NCI-H2107 treated with DMSO at 0.1 percent for 48 hours (cell line): ENCODE measurements around the gene ATP6AP1.
"Not testable (repeated sequence)": the region's sequence is repeated elsewhere in the genome, so short reads cannot be mapped to it uniquely, and the experiment has no call there.

ENCODE experiments used
- DNase-seq: peaks from one replicate; lab custom pipeline; 2025; ENCODE audit not compliant: unreplicated experiment; lab: John Stamatoyannopoulos, UW

The ATP6AP1 gene, protein sequence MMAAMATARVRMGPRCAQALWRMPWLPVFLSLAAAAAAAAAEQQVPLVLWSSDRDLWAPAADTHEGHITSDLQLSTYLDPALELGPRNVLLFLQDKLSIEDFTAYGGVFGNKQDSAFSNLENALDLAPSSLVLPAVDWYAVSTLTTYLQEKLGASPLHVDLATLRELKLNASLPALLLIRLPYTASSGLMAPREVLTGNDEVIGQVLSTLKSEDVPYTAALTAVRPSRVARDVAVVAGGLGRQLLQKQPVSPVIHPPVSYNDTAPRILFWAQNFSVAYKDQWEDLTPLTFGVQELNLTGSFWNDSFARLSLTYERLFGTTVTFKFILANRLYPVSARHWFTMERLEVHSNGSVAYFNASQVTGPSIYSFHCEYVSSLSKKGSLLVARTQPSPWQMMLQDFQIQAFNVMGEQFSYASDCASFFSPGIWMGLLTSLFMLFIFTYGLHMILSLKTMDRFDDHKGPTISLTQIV

DNA sequence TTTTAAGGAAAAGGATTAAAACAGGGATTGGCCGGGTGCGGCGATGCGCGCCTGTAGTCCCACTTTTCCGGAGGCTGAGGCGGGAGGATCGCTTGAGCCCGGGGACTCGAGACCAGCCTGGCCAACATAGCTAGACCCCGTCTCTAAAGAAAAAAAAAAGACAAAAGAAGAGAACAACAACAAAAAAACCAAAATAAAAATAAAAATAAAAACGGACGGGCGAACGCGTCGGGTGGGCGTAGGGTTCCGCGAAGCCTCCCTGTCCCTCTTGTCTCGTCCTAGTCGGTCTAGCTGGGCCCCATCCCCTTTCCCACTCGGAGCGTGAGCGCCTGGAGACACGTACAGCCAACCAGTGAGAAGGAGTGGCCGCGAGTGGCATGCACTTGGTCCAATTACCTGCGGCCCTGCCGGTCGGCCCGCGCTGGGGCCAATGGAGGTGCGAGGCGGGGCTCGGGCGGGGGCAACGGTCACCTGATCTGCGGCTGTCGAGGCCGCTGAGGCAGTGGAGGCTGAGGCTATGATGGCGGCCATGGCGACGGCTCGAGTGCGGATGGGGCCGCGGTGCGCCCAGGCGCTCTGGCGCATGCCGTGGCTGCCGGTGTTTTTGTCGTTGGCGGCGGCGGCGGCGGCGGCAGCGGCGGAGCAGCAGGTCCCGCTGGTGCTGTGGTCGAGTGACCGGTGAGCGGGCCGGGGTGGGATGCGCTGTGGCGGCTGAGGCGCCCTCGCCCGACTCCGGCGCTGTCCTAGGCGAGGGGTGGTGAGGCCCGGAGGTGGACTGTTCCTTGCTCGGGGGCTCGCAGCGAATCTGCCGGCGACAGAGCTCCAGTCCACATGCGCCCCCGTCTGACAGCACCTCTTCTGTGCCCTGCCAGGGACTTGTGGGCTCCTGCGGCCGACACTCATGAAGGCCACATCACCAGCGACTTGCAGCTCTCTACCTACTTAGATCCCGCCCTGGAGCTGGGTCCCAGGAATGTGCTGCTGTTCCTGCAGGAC lies at the start of gene ATP6AP1:
Gene ATP6AP1, plus strand, starts transcription at position 502 of the 996 bp plus-strand sequence. Its CDS starts 16 bp downstream, at position 518.
- peak; percentile 88 for DNase-seq

- DNase-seq, result peak; percentile 99
These were observed 49.5 kb upstream of the ATP6AP1 start, which contains the start of gene EMD for GRCh38 chrX:154378799-154379568. TSS of gene EMD (plus strand) at chrX:154379295. CDS start at chrX:154379485, 190 bp downstream.

DNA sequence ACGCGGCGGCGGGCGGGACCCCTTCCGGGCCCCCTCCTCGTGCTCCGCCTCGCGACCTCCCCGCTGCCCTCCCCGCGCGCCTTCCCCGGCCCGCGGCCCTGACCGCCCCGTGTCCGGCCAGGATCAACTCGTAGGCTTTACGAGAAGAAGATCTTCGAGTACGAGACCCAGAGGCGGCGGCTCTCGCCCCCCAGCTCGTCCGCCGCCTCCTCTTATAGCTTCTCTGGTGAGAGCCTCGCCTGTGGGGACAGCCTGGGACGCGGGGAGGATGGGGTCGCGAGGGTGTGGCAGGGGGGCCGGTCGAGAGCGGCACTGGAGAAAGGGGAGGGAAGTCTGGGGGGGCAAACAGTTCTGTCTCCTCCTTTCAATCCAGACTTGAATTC lies 48.9 kb upstream of the ATP6AP1 start:
- no peak for DNase-seq

DNA sequence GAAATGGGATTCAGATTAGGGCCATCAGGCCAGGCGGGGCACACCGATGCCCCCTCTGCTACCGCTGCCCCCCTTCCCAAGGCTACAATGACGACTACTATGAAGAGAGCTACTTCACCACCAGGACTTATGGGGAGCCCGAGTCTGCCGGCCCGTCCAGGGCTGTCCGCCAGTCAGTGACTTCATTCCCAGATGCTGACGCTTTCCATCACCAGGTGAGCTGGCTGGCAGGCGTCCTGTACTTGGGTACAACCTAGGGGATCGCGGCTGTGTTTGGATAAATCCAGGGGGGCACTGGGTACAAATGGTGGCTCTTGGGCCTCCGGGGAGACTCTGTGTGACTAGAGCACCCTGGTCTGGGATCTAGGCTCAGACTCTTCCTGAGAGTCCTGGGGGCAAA lies 48.3 kb upstream of the ATP6AP1 start:
- DNase-seq, result no peak

GRCh38 chrX:154380787-154381186 lies 47.7 kb upstream of the ATP6AP1 start:
- no peak for DNase-seq

- DNase-seq, result no peak
These were observed 47.2 kb upstream of the ATP6AP1 start for GRCh38 chrX:154381271-154381670.

DNA sequence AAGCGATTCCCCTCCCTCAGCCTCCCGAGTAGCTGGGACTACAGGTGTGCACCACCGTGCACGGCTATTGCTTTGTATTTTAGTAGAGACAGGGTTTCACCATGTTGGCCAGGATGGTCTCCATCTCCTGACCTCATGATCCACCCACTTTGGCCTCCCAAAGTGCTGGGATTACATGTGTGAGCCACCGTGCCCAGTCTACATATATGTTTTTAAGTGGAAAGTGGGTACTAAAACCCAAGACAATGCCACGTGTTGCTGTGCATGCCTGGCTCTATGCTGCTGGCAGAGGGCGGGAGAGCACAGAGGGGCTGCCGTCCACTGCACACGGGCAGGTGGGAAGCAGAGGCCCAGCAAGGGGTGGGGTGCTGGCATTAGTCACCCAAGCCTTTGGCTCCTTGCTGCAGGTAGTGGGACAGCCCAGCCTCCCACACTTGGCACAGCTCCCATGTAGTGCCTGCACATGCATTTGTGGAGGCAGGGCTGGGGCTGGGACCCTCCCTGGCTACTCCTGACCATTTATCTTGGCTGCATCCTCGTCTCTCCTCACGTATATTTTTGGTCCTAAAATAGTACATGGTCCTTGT lies 45.9 kb upstream of the ATP6AP1 start:
- no peak for DNase-seq

DNA sequence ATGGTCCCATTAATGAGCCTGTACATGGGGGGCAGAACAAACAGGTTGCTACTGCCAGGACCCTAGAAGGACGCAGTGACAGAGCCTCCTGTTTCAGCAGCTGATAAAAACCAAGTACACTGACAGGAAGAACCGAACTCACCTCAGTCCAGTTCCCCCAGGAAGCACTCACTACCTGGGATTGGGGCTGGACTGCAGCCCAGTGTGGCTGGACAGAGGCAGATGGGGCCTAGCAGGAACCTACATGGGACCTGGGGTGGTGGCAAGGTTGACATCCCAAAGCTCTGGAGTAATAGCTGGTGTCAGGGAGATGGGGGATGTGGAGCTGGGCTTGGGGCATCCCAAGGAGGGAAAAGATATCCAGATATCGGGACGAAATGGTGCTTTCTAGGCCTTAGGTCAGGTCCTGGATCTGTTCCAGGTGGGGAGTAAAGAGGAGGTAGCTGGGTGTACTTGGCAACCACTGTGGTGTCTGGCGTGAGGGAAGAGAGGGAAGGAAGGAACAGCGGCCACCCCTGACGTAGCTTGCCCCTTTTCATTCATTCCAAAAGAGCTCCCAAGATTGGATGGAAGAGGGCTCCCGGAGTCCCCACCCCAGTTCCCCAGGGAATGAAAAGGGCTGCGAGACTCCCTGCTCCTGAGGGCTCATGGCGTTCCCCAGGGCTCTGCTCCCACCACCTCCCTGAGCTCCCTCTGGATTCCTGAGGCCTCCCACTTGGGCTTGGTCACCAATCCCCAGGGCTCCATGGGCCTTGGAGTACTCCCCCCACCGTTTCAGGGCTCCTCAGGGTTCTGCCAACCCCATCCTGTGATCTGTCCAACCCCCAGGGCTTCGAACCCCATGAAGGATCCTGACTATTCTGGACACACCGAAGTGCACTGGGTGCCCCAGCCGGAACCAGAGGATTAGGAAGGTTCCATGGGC lies 44.9 kb upstream of the ATP6AP1 start:
- DNase-seq, result no peak

GRCh38 chrX:154384284-154384892 lies 44.1 kb upstream of the ATP6AP1 start:
- no peak for DNase-seq

GRCh38 chrX:154388094-154388493 lies 40.4 kb upstream of the ATP6AP1 start:
- not testable (repeated sequence) for DNase-seq

DNA sequence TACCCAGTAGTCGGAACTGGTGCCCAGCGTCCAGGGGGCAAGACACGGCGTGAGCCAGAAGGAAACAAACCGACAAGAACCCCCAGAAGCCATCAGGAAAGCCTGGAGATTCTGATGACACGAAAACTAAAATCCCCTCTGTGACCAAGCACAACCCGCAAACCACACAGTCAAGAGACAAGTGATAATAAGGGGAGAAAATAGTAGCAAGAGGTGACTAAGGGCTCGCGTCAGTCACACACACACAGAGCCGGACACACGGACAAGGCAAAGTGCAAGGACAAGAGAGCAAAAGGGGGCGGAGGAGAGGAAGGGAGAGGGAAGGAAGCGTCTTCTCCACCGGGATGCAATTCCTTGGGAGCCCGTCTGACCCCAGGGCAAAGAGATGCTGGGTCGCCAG lies 39.8 kb upstream of the ATP6AP1 start:
- DNase-seq, result not testable (repeated sequence)

GRCh38 chrX:154389812-154390747 lies 38.4 kb upstream of the ATP6AP1 start:
- DNase-seq, result not testable (repeated sequence)

GRCh38 chrX:154396363-154396762 lies 32.1 kb upstream of the ATP6AP1 start:
- not testable (repeated sequence) for DNase-seq

DNA sequence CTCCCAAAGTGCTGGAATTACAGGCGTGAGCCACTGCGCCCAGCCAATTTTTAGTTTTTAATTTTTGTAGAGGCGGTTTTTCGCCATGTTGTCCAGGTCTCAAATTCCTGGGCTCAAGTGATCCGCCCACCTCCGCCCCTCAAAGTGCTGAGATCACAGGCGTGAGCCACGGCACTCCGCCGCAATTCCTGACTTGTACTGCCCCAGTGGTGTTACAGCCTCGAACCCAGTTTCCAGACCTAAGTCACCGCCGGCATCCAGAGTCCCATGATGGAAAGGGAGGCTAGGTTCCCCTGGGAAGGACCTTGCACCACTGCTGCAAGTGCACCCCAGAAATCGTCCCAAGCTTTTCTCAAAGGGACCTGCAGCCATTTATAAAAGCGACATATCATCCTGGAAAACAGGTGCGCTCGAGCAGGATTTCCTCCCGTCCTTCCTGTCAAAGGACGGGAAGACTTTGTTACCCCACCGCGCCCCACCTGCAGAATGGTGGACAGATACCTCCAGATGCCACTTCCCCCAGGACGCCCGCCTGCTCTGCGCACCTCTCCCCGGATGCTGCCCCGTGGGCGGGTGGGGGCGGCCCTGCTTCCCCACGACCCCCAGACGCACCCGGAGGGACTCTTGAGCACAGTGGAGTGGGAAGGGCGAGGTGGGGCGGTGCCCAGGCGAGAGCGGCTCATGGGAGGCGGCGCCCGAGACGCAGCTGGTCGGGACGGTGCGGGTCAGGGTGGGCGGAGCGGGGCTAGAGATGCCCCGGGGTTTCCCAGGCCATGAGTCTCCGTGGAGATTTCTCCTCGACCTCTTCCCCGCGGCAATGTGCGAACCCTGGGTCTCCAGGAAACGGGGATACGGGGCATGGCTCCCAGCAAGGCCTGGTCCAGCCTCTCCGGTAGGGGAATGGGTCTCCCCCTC lies 31.2 kb upstream of the ATP6AP1 start:
- peak; percentile 30 for DNase-seq

DNA sequence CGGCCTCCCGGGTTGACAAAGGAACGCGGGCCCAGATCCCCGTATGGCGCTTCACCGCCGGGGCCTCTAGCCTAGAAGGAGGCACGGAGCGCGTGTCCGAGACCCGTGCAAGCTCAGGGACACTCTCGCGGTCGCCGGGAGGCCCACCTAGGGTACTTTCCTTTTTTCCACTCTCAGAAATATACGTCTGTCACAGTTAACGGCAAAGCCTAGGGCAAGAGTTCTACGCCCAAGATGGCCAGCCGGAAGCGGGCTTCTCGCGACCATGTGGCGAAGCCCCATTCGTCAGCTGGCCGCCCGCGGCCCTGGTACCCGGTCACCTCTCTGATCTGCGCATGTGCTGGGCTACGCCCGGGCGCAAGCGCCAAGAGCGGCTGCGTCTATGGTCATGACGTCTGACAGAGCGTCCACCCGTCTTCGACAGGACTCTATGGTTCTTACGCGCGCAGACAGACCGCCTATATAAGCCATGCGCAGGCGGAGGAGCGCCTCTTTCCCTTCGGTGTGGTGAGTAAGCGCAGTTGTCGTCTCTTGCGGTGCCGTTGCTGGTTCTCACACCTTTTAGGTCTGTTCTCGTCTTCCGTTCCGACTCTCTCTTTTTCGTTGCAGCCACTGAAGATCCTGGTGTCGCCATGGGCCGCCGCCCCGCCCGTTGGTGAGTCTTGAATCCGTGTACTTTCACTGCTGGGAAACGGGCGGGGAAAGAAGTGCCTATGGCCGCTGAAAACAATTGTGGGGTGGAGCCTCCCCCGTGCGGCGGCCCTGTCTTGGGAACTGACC lies 30.4 kb upstream of the ATP6AP1 start, which contains the start of gene RPL10:
Gene RPL10, plus strand, starts transcription at position 490 of the 780 bp plus-strand sequence. Its CDS starts 143 bp downstream, at position 633.
- peak; percentile 94 for DNase-seq
